ENCODE results near the gene LBR.

The LBR gene

DNA sequence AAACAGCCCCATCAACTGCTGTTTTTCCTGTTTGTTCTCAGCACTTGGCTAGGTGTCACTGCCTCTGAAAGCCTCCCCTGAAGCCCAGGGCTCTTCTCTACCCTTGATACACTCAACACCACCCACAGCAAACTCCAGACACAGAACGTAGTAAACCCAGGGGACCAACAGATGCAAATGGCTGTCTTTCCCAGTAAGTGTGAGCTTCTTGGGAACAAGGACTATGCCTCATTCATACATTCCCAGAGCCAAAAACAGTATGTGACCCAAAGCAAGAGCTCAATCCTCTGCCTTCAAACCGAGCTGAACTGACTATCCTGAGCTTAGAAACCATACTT lies 4.4 kb downstream of the LBR start:
- Histone ChIP-seq H3K9me2 (replicated peaks; ENCODE audit: insufficient read depth, low read length) (no peaks in the 10 kb centered on the region), H3K4me3 (ENCODE audit: insufficient read depth, low read length, poor library complexity, severe bottlenecking) (no peak overlapping the region), H4K20me1 (ENCODE audit: low read depth, low read length) (peaks cover 56% of the 10 kb centered on the region), H3K9ac (ENCODE audit: low read length) (no peak overlapping the region), H3K27ac (ENCODE audit: low read depth, low read length) (no peak overlapping the region), H3K36me3 (ENCODE audit: low read length) (peaks cover 37% of the 10 kb centered on the region), H3K27me3 (ENCODE audit: low read length) (no peaks in the 10 kb centered on the region), H3F3A (ENCODE audit: insufficient read depth) (peaks cover 8% of the 10 kb centered on the region; the same call in 1 of the 2 replicates), H3K4me2 (ENCODE audit: low read depth, low read length, poor library complexity, severe bottlenecking) (peak overlapping the region; percentile 95), H3K9me3 (ENCODE audit: insufficient read depth, low read length) (no peaks in the 10 kb centered on the region), H2AFZ (ENCODE audit: low read depth, low read length, severe bottlenecking) (no peak overlapping the region), H3K79me2 (ENCODE audit: insufficient read depth, low read length) (peaks cover 93% of the 10 kb centered on the region)
- TF ChIP-seq, protein P1, sequence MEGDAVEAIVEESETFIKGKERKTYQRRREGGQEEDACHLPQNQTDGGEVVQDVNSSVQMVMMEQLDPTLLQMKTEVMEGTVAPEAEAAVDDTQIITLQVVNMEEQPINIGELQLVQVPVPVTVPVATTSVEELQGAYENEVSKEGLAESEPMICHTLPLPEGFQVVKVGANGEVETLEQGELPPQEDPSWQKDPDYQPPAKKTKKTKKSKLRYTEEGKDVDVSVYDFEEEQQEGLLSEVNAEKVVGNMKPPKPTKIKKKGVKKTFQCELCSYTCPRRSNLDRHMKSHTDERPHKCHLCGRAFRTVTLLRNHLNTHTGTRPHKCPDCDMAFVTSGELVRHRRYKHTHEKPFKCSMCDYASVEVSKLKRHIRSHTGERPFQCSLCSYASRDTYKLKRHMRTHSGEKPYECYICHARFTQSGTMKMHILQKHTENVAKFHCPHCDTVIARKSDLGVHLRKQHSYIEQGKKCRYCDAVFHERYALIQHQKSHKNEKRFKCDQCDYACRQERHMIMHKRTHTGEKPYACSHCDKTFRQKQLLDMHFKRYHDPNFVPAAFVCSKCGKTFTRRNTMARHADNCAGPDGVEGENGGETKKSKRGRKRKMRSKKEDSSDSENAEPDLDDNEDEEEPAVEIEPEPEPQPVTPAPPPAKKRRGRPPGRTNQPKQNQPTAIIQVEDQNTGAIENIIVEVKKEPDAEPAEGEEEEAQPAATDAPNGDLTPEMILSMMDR (IDR thresholded peaks at IDR 0.05; ENCODE audit: insufficient read depth, low read length, poor library complexity, severe bottlenecking), result no peak
- TF ChIP-seq EZH2phosphoT487 (conservative IDR thresholded peaks at IDR 0.05; ENCODE audit: low read length), result no peak

DNA sequence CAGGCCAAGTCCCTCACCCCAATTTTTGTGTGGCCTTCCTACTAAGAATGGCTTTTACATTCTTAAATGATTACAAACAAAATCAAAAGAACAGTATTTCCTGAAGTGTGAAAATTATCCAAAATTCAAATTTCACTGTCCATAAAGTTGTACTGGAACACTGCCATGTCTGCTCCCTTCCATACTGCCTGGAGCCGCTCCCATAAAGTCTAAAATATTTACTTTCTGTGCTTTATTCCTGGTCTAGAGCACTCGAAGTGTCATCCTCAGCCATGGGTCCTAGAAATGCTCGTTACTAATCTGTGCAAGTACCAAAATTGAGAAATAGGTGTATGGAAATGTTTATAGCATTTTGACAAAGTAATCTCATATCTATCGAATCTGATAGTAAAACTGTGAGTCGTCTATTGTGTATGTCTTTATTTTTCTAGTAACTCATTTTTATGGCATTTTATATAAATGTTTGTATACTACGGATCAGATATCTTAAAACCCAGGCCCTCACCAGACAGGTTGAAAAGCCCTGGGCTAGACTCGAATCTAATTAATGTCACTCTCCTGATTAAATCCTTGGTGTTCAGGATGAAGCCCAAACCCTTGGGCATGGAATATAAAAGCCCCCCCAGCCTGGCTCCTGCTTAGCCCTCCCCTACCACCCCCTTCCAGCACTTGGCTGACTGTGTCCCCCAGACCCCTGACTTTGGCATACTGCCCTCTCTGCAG lies 4.9 kb downstream of the LBR start:
- Histone ChIP-seq H3K4me3 (ENCODE audit: insufficient read depth, low read length, poor library complexity, severe bottlenecking) (no peak overlapping the region), H3K9ac (ENCODE audit: low read length) (no peak overlapping the region), H3K79me2 (ENCODE audit: insufficient read depth, low read length) (peaks cover 98% of the 10 kb centered on the region), H2AFZ (ENCODE audit: low read depth, low read length, severe bottlenecking) (no peak overlapping the region), H3K4me2 (ENCODE audit: low read depth, low read length, poor library complexity, severe bottlenecking) (peak overlapping the region; percentile 95), H3K27me3 (ENCODE audit: low read length) (no peaks in the 10 kb centered on the region), H3K36me3 (ENCODE audit: low read length) (peaks cover 39% of the 10 kb centered on the region), H3K9me3 (ENCODE audit: insufficient read depth, low read length) (no peaks in the 10 kb centered on the region), H3K9me2 (replicated peaks; ENCODE audit: insufficient read depth, low read length) (no peaks in the 10 kb centered on the region), H3K27ac (ENCODE audit: low read depth, low read length) (no peak overlapping the region), H3F3A (ENCODE audit: insufficient read depth) (peaks cover 8% of the 10 kb centered on the region; the same call in 1 of the 2 replicates), H4K20me1 (ENCODE audit: low read depth, low read length) (peaks cover 57% of the 10 kb centered on the region)
- no peak for TF ChIP-seq EZH2phosphoT487 (conservative IDR thresholded peaks at IDR 0.05; ENCODE audit: low read length)
- TF ChIP-seq, protein P1 (IDR thresholded peaks at IDR 0.05; ENCODE audit: insufficient read depth, low read length, poor library complexity, severe bottlenecking), result no peak

DNA sequence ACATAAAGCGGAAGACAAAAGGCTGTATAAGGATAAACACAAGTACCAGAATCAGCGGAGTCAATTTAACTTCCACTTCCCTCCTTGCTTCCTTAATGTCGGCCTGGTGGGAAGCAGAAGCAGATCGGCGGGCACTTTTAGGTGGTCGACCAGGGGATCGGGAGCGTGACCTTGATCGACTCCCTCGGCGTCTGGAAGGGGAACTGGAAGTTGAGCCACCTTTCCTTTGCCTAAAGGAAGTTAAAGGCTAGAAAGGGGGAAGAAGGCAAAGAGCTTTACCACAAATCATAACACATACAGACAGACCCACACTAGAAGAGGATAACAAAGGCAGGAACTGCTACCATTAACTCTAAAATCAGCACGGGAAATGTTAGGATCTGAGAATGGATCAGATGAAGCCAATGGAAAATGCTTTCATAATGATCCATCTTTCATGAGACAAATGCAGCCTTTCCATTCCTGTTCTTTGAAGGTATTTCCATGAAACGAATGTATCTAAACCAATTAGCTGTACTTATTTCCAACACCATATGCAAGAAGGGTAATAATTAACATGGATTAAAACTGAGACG lies 5.7 kb downstream of the LBR start:
- no peak for TF ChIP-seq EZH2phosphoT487 (conservative IDR thresholded peaks at IDR 0.05; ENCODE audit: low read length)
- TF ChIP-seq, protein P1 (IDR thresholded peaks at IDR 0.05; ENCODE audit: insufficient read depth, low read length, poor library complexity, severe bottlenecking), result no peak
- Histone ChIP-seq H4K20me1 (ENCODE audit: low read depth, low read length) (peaks cover 65% of the 10 kb centered on the region), H3K4me2 (ENCODE audit: low read depth, low read length, poor library complexity, severe bottlenecking) (no peak overlapping the region), H3K27ac (ENCODE audit: low read depth, low read length) (no peak overlapping the region), H3K79me2 (ENCODE audit: insufficient read depth, low read length) (peaks cover 100% of the 10 kb centered on the region), H3K9ac (ENCODE audit: low read length) (no peak overlapping the region), H3K4me3 (ENCODE audit: insufficient read depth, low read length, poor library complexity, severe bottlenecking) (no peak overlapping the region), H3K9me2 (replicated peaks; ENCODE audit: insufficient read depth, low read length) (no peaks in the 10 kb centered on the region), H3F3A (ENCODE audit: insufficient read depth) (peaks cover 14% of the 10 kb centered on the region), H3K9me3 (ENCODE audit: insufficient read depth, low read length) (no peaks in the 10 kb centered on the region), H2AFZ (ENCODE audit: low read depth, low read length, severe bottlenecking) (no peak overlapping the region), H3K36me3 (ENCODE audit: low read length) (peaks cover 47% of the 10 kb centered on the region), H3K27me3 (ENCODE audit: low read length) (no peaks in the 10 kb centered on the region)
